ENCODE results near the gene MLEC.

- TF ChIP-seq CTCF (IDR thresholded peaks at IDR 0.05) (no peak), POLR2A (IDR thresholded peaks at IDR 0.05) (no peak)
Observed at GRCh38 chr12:120643574-120643973, 43.4 kb upstream of the MLEC start.
